Brain microvascular endothelial cell (primary cell): ENCODE measurements around the gene PCNT.

Source experiments
- DNase-seq: peaks from one replicate; pipeline ENCODE4 v3.0.0-alpha.2; 2020
- H3K27ac ChIP-seq: fragments of 250-450 bp; sonication (Bioruptor Pico); 2 replicates; pipeline ENCODE4 v1.5.1; 2020; ENCODE audit warnings: mild to moderate bottlenecking, moderate library complexity
- H3K27me3 ChIP-seq: fragments of 250-450 bp; sonication (Bioruptor Pico); replicated peaks from 2 replicates; pipeline ENCODE4 v1.5.1; 2020; ENCODE audit warnings: mild to moderate bottlenecking
- H3K36me3 ChIP-seq: fragments of 250-450 bp; sonication (Bioruptor Pico); replicated peaks from 2 replicates; pipeline ENCODE4 v1.5.1; 2020; ENCODE audit warnings: mild to moderate bottlenecking
- H3K4me3 ChIP-seq: 2 replicates; pipeline ENCODE4 v1.5.1; 2011; ENCODE audit warnings: low read depth, mild to moderate bottlenecking, control low read depth, low read length, moderate library complexity
- CTCF ChIP-seq: IDR thresholded peaks from 2 replicates; pipeline ENCODE4 v1.5.1; 2011; ENCODE audit warnings: low read depth, mild to moderate bottlenecking, moderate library complexity, low read length, control low read depth, inconsistent platforms; ENCODE audit errors: missing control alignments
- in situ Hi-C: cut with HindIII; loops from 2 replicates; pipeline ENCODE4 v1.10.0; 2017; ENCODE audit warnings: low sequenced_read_pairs, low pct_ligation_motif_present

Gene PCNT

GRCh38 chr21:46424039-46424591 lies 100.2 kb downstream of the PCNT start:
- in situ Hi-C loops, result no loop called here
- no peak for DNase-seq
- Histone ChIP-seq H3K27me3 (no peaks in the 10 kb centered on the region), H3K27ac (no peak overlapping the region), H3K36me3 (peaks cover 28% of the 10 kb centered on the region), H3K4me3 (no peak overlapping the region)
- no peak for TF ChIP-seq CTCF

GRCh38 chr21:46424621-46425020 lies 100.7 kb downstream of the PCNT start:
- no peak overlapping the region for H3K4me3 ChIP-seq
- in situ Hi-C loops, result no loop called here
- TF ChIP-seq CTCF, result no peak
- H3K27me3 ChIP-seq, result no peaks in the 10 kb centered on the region
- no peak for DNase-seq
- no peak overlapping the region for H3K27ac ChIP-seq
- peaks cover 28% of the 10 kb centered on the region for H3K36me3 ChIP-seq

- Histone ChIP-seq H3K4me3 (no peak overlapping the region), H3K36me3 (peaks cover 31% of the 10 kb centered on the region), H3K27me3 (no peaks in the 10 kb centered on the region), H3K27ac (no peak overlapping the region)
- DNase-seq, result no peak
- no peak for TF ChIP-seq CTCF
- in situ Hi-C loops, result no loop called here
Measured at GRCh38 chr21:46425041-46425440, 101.1 kb downstream of the PCNT start.

- DNase-seq, result no peak
- Histone ChIP-seq H3K36me3 (peaks cover 34% of the 10 kb centered on the region), H3K4me3 (no peak overlapping the region), H3K27me3 (no peaks in the 10 kb centered on the region), H3K27ac (no peak overlapping the region)
- in situ Hi-C loops, result no loop called here
- TF ChIP-seq CTCF, result no peak
Measured at GRCh38 chr21:46425571-46425970, 101.6 kb downstream of the PCNT start.

GRCh38 chr21:46426313-46427046 lies 102.5 kb downstream of the PCNT start:
- H3K27ac ChIP-seq, result no peak overlapping the region
- no peak overlapping the region for H3K4me3 ChIP-seq
- no peak for TF ChIP-seq CTCF
- H3K27me3 ChIP-seq, result no peaks in the 10 kb centered on the region
- H3K36me3 ChIP-seq, result peaks cover 32% of the 10 kb centered on the region
- in situ Hi-C loops, result no loop called here
- no peak for DNase-seq
